HepG2 (cell line): Measurements from ENCODE around the gene ROCK1.

Source experiments
- AKNA ChIP-seq: sonication (generic); formaldehyde crosslinking; IDR thresholded peaks from 2 replicates; pipeline ENCODE4 v1.4.0; 2020; ENCODE audit warnings: missing genetic modification reagents, borderline replicate concordance
- EZH2 ChIP-seq: conservative IDR thresholded peaks from 2 replicates; pipeline ENCODE4 v1.6.1; 2012; ENCODE audit warnings: mild to moderate bottlenecking, low read depth, low read length, moderate library complexity
- HDAC1 ChIP-seq: sonication (generic); formaldehyde crosslinking; IDR thresholded peaks from 2 replicates; pipeline ENCODE4 v1.5.1; 2020; ENCODE audit warnings: mild to moderate bottlenecking, missing genetic modification reagents
- ISL2 ChIP-seq: sonication (generic); formaldehyde crosslinking; IDR thresholded peaks from 2 replicates; pipeline ENCODE4 v1.5.0; 2020; ENCODE audit warnings: missing genetic modification reagents
- KMT2A ChIP-seq: sonication (generic); formaldehyde crosslinking; IDR thresholded peaks from 2 replicates; pipeline ENCODE4 v1.4.0; 2020; ENCODE audit warnings: missing genetic modification reagents
- NR1H2 ChIP-seq: sonication (generic); formaldehyde crosslinking; IDR thresholded peaks from 2 replicates; pipeline ENCODE4 v1.8.1; 2022; ENCODE audit warnings: low read depth, missing genetic modification reagents, borderline replicate concordance
- RBFOX2 ChIP-seq: fragments of 200-400 bp; formaldehyde crosslinking; IDR thresholded peaks from 2 replicates; pipeline ENCODE4 v1.6.1; 2017; ENCODE audit warnings: low read depth, mild to moderate bottlenecking, low read length
- SMARCE1 ChIP-seq: fragments of 450-650 bp; IDR thresholded peaks from 2 replicates; pipeline ENCODE4 v1.6.1; 2017; ENCODE audit warnings: borderline replicate concordance
- ZBTB33 ChIP-seq: sonication (generic); formaldehyde crosslinking; IDR thresholded peaks from 2 replicates; pipeline ENCODE4 v1.4.0; 2020; ENCODE audit warnings: missing genetic modification reagents
- ZNF12 ChIP-seq: sonication (generic); formaldehyde crosslinking; IDR thresholded peaks from 2 replicates; pipeline ENCODE4 v1.5.0; 2020; ENCODE audit warnings: missing genetic modification reagents
- ZNF580 ChIP-seq: IDR thresholded peaks from 2 replicates; pipeline ENCODE4 v1.6.1; 2016; ENCODE audit warnings: low read depth, borderline replicate concordance

GRCh38 chr18:21112140-21112473, 494 bp upstream of the ROCK1 start:
- TF ChIP-seq EZH2 = no peak
- no peak for TF ChIP-seq ZBTB33 (CRISPR knock-in tag)
- TF ChIP-seq ISL2 (CRISPR knock-in tag) = no peak
- no peak for TF ChIP-seq SMARCE1
- no peak for TF ChIP-seq ZNF12
- TF ChIP-seq RBFOX2 = no peak
- no peak for TF ChIP-seq NR1H2 (CRISPR knock-in tag)
- TF ChIP-seq KMT2A (CRISPR knock-in tag) = no peak
- TF ChIP-seq AKNA (CRISPR knock-in tag) = no peak
- no peak for TF ChIP-seq HDAC1
- TF ChIP-seq ZNF580 (CRISPR knock-in tag) = no peak
